Measurements from ENCODE around the gene DCUN1D3.
"Not testable (repeated sequence)": the region's sequence is repeated elsewhere in the genome, so short reads cannot be mapped to it uniquely, and the experiment has no call there.

The DCUN1D3 gene

DNA sequence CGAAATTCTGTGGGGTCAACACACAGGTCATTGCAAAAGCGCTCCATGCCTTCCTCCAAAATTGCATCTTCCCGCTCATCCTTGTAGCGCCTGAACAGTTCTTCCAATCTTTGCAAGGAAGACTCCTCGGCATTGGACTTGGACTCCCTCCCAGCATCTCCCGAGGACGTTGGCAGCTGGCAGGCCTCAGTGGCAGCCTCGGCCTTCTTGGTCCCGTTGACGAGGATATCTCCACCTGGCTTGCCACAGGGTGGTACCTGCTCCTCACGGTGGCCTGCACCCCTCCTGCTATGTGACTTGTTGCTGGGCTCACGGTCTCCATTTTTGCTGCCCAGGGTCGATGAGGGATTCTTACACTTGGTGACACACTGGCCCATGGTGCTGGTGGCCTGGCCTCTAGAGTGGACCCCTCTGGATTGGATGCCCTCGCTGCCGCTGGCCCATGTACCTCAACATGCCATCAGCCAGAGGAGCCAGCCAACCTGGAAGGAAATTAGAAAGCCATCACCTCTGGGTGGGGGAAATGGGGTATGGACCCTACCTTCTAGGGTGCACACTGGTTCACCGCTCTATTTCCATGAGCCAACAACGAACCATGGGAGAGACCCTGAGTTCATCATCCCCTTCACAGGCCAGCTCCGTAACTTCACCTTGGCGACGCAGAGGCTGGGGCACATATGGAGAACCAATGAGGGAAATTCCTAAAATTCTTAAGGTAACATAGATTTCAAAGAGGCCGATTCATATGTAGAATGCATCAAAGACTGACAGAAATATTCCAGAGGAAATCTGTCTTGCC, 37.8 kb downstream of the DCUN1D3 start:
- no peak for DNase-seq (ENCODE audit: low spot score)

DNA sequence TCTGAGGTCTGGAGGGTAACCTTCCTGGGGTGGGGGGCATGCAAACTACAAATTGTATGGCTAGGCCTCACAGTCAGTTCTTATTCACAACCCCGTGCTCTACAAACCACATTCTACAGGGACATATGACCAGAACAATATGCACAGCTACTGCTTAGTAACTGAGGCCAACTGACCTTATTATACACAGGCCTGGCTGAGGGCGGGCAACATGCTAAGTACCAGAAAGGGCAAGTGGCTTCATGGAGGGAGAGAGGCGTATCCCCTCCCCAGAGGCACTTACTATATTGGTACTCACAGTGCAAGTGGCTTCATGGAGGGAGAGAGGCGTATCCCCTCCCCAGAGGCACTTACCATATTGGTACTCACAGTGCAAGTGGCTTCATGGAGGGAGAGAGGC, 39.2 kb downstream of the DCUN1D3 start:
- not testable (repeated sequence) for DNase-seq (ENCODE audit: low spot score)

DNA sequence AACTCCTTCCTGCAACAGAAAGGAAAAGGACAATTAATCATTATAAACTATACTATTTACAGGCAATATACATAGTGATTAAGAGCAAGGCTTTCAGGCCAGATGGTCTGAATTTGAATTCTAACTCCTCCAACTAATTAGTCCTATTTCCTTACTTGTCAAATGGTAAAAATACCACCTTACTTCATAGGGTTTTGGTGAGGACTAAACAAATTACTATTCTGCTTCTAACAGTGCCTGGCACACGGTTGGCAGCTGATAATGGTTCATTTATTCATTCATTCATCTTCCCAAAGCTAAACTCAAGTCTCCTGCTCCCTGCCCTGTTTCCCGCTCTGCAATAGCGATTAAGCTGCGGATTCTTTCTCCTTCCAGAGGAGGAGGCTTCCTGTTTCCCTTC, 39.8 kb downstream of the DCUN1D3 start:
- no peak for DNase-seq (ENCODE audit: low spot score)

DNA sequence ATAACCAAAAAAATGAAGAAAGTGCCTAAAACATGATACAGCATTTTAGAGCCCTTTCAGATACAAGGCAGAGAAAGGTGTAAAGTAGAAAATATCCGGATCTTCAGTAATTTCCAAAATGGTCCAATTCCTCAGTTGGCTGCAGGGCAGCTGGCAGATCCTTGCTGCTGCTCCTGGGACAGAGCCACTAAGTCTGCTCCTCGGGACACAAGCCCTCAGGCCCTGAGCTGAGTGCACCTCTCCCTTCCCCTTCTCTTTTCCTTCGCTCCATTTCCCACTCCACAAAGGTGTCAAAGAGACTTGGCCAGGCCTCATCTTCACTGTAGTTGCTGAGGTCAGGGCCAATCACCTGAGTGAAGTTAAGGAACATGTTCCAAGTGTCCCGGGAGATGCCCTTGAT, 40.5 kb downstream of the DCUN1D3 start:
- DNase-seq (ENCODE audit: low spot score): no peak

DNA sequence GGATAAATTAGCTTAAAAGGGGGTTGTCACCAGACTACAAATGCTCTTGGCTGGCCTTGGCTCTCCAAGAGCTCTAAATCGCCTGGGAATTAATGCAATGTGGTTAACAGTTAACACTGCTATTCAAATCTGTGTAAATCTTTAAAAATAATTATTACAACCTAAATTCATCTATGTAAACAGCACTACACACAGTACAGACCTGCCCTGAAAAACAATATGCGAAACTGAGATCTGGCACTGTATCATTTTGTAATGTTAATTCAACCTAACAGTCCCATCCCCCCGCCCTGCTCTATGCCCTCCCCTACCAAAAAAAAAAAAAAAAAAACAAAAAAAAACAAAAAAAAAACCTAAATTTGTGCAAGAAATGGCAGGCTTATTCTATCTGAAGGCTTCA, 40.9 kb downstream of the DCUN1D3 start:
- no peak for DNase-seq (ENCODE audit: low spot score)

DNA sequence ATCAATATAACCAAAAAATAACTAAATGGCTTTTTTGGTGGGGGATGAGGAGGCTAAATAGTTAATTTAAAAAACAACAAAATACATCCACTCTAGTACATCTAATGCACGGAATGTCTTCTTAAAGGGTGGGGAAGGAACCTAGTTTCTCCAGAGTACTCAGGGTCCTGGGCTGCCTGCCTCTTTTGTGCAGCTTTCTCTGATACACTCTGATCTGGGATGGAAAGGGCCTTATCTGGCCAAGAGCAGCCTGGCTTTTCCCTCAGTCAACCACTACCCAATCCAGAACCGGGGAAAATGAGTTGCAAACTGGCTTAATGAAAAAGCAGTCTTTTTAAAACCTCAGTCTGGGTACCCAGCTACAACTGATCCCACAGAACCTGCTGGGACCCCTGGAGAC, 42.9 kb downstream of the DCUN1D3 start:
- no peak for DNase-seq (ENCODE audit: low spot score)

DNA sequence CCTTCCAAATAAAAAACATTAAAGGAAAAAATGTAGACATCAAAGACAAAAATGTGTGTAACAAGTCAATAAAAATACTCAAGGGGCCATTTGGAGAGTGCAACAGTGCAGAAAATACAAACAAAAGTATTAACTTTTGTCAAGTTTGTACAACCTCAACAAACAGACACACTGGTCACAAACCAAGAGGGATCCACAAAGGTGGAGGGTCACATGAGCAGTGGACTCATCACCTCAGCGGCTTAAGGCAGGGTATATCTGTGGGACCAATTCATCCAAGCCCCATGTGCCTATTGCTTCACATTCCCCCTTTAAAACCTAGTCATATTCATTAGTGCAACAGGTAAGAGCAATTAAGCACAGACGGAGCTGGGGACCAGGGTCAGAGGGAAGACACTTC, 45.2 kb downstream of the DCUN1D3 start:
- DNase-seq (ENCODE audit: low spot score): no peak

DNA sequence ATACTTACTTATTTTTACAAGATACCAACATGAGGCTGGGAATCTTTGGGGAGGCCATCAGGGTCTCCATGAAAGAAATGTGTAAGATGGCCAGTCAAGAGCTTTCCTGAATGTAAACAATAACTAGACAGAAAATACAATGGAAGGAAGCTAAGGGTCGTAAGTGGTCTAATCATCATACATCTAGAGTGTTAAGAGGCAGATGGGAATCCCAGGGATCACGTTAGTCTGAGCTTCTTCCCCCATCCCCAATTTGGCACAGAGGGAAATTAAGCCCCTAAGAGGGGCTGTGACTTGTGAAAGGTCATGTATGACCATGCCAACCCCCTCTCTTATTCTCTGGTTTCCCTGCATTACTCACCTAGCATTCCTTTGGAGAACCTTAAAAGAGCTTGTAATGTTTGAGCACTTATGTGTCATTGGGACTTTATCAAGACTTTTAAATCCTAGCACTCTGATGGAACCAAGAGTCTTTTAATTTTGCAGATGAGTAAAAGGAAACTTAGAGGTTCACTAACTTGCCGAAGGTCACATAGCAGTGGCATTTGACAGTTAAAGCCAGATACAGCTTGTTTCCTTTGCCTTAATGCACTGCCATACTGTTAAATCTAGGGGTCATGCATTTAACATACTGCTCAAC, 46.1 kb downstream of the DCUN1D3 start:
- no peak for DNase-seq (ENCODE audit: low spot score)

DNA sequence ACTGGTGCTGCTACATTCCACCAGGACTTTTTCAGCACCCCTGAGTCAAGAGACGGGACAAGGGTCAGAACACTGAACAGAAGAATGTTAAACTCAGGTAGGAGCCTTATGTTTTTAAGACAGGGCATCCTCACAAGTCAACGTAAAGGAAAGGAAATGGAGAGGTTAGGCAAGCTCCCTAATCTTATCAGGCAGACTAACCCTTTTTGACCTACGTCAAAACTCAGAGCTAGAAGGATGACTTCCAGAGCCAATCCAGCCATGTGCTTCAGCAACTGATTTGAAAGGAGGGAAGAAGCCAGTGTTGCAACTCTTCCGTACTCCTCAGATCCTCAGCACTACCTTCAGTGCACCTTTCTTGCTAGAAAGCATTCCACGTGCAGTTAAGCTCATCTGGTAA, 47.0 kb downstream of the DCUN1D3 start:
- no peak for DNase-seq (ENCODE audit: low spot score)

DNA sequence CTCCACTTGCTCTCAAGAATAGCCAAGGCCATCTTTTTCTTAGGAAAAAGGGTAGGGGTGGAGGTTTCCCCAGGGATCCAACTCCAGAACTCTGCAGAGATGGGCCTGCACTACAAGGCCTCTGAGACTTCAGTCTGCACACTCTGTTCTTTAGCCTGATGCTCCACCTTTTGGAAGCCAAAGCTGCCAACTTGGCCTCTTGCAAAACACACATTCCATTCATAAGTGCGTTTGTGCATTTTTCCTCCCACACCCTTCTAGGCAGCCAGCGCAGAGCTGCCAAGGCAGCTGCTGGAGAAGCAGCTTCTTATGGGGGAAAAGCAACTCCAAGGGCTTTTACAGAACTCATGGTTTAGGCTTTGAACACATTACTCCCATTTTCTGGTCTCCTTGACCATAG, 48.6 kb downstream of the DCUN1D3 start:
- peak; percentile 89 for DNase-seq (ENCODE audit: low spot score)

DNA sequence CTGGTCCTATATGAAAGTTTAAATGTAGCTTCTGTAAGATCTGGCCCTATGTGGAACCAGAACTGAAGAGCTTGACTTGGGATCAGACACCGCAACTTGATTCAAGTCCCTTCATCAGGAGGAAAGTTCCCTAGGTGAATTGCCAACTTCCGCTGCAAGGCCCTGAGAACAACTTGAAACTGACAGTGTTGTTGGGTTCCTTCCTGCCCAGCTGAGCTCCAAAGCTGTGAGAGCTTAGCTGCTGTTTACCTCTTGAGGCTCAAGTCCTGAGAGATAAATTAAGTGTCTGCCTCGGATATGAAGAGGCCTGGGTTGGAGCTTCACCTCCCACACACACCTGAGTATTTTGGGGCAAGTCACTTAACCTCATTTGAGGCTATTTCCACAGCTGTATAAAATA, 49.2 kb downstream of the DCUN1D3 start:
- DNase-seq (ENCODE audit: low spot score): no peak

DNA sequence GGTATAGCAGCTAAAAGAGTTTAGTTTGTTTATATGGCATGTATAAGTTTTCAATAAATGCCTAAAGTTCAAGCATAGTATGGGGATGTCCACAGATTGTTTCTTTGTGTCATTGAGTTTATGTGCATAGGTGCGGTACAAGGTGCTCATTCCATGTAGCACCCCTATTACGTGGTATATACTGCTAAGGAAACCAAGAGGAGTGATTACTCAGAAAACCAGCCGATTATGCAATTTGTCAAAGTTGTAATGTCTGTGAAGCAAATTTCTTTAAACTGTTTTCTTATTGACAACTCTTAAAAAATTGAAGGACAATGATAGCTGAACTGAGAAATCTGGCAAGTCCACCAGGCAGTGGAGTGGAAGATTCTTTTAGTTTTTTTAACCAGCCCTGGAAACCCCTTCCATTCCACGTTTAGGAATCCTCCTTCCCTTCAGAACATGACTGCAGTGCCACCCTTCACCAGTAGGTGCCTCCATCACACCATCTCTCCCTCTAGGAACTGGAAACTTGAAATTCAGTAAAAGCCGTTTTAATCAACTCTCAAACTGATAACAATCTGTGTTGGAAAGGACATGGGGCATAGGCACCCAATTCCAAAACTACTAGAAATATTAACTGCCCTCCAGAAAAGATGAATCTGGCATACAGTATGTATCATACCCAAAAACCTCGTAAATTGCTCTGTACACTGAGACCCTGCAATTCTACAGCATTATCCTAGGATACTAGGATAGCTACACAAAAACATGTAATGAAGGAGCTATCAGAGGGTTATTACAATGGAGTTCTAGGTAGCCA, 50.4 kb downstream of the DCUN1D3 start:
- DNase-seq (ENCODE audit: low spot score): peak; percentile 58

DNA sequence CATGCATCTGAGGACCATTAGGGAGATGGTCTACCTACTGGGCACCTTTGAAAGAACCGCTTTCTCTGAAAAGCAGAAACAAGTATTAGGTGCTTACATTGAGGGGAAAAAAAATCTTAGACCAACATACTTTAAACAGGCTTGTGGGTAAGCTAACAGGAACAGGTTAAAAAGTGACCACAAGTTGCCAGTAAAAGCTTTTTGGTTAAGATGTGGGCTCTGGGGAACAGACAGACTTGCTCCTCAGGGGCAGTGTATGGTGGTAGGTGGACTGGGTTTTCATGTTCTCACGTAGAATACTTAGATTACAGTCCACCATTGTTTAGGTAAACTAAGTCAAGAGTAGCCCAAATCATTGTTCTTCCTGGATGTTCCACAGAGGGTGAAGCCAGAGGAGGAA, 52.6 kb downstream of the DCUN1D3 start:
- DNase-seq (ENCODE audit: low spot score): no peak

DNA sequence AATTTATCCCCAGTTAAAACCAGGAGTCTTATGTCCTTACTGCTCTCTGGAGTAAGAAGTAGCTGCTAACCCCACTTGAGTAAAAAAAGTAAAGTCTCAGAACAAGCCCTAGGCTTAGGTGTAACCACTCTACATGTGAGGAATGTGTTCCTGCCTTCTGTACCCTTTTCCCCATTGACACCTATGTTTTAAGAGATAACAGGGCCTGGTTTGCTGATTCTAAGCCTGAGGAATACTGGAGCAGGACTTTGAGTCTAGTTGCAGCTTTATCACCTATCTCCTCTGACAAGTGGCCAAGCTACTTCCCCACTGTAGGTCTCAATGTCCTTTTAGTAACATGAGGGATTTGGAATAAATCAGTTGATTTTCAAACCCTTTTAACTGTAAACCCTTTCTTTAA, 53.6 kb downstream of the DCUN1D3 start:
- DNase-seq (ENCODE audit: low spot score): no peak

DNA sequence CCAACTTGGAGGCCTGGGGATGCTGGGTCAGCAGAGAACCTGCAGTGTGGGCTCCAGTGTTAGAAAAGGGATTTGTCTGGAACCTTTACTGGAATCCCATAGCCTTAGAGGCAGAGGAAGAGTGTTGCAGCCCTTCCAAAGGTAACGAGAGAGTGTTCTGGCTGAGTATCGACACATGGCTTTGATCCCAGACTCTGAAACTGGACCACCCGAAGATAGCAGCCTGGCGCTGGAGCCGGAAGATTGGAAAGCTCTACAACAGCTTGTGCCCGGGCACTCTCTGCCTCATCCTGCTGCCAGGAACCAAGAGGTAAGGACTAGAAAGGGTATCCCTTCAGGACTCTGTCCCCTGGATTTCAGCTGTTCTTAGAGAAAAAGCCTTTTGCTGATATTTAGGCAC, 54.1 kb downstream of the DCUN1D3 start:
- no peak for DNase-seq (ENCODE audit: low spot score)

DNA sequence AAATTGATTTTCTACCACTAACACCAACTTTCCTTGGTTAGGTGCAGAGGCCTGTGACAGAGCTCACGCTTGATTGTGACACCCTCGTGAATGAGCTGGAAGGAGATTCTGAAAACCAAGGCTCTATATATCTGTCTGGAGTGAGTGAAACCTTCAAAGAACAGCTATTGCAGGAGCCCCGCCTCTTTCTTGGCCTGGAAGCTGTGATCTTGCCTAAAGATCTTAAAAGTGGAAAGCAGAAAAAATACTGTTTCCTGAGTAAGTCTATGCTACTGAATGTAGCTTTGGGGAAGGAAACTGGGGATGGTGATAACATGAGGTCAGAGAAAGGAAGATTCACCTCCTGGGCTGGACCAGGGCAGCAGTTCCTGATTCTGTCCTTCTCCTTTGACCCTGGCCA, 55.6 kb downstream of the DCUN1D3 start:
- DNase-seq (ENCODE audit: low spot score): no peak

DNA sequence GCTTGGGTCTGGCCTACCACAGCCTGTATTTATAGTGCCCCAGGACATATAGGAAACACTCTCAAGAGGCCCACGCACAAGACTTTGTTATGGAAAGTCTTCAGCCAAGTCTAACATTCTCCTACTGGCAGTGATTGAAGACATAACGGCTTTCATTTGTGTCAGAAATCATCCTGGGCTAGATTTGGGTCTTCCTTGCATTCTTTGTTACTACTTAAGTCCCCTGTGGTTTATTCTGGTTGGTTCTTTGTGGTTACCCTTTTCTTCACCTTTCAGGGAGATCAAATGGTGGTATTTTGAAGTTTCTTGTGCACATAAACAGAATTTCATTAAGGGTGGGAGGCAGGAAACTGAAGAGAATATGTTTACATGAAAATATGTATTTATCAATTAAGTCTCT, 56.1 kb downstream of the DCUN1D3 start:
- no peak for DNase-seq (ENCODE audit: low spot score)

DNA sequence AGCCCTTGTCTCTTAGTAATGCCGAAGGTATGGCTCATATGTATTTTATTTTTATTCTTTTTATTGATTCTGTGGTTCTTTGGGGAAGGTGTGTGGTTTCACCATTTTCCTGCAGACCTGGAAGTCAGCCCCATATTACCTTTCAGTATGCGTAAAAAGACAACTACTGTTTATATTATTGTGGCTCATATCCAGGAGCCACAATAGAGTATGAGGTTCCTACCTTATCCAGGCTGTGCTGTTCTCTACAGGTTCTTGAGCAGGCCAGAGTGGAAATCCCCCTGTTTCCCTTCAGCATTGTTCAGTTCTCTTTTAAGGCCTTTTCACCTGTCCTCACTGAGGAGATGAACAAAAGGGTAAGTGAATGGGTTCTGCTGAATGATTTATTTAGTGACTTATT, 60.7 kb downstream of the DCUN1D3 start:
- no peak for DNase-seq (ENCODE audit: low spot score)

DNA sequence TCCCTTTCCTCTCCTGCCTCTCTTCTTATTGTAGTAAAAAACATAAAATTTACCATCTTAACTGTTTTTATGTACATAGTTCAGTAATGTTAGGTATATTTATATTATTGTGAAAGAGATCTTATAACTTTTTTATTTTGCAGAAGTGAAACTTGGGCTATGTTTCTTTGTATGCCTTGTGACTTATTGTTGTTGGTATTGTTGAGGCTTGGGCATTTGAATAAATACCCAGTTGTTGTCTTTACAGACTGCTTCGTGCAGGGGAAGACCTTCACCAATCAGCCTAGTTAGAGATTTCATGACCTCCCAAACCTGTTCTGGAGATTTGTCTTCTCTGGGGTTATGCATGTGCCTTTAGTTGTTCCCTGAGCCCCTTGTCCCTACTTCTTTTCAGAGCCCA, 61.9 kb downstream of the DCUN1D3 start:
- DNase-seq (ENCODE audit: low spot score): no peak

DNA sequence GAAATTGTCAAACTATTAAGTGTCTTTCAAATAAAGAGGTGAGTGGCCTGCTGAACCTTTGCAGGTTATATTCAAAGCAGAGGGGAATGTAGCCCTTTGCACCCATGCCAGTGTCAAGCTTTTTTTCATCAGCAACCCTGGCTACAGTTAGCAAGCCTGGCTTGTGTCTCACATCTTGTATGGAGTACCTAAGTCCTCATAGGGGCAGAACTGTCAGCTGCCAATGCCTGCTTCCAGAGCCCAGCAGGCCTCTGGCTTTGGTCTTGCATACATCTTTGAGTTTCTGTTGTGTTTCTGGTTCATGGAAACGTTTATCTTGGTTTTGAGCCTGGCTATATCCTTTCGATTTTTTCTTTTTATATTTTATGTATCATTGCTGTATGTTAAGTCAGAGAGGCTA, 67.1 kb downstream of the DCUN1D3 start:
- no peak for DNase-seq (ENCODE audit: low spot score)

DNA sequence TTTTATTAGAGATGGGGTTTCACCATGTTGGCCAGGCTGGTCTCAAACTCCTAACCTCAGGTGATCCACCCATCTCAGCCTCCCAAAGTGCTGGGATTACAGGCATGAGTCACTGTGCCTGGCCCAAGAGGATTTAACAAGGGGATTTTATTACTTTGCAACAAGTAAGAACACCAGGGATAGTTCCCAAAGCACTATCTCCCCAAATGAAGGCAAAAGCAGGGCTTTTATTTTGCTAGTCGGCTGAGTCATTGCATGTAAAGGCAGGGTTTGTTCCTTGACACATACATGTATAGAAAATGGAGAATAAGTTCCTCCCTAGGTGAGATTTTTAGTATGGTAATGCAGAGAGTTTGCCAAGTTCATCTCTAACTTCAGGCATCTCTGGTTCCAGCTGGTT, 69.8 kb downstream of the DCUN1D3 start:
- DNase-seq (ENCODE audit: low spot score): no peak

DNA sequence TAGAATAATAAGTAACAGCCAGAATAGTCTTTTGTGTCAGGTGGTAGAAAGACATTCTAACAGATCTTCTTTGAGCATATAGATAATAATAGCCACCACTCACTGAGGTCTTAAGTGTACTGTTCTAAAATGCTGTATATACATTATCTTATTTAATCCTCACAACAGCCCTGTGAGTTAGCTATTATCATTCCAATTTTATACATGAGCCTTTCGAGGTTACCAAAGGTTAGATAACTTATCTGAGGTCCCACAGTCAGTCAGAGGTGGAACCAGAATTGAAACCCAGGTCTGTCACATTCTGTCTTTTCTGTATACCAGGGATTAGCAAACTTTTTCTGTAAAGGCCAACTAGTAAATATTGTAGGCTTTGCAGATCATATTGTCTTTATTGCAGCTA, 70.6 kb downstream of the DCUN1D3 start:
- DNase-seq (ENCODE audit: low spot score): no peak

DNA sequence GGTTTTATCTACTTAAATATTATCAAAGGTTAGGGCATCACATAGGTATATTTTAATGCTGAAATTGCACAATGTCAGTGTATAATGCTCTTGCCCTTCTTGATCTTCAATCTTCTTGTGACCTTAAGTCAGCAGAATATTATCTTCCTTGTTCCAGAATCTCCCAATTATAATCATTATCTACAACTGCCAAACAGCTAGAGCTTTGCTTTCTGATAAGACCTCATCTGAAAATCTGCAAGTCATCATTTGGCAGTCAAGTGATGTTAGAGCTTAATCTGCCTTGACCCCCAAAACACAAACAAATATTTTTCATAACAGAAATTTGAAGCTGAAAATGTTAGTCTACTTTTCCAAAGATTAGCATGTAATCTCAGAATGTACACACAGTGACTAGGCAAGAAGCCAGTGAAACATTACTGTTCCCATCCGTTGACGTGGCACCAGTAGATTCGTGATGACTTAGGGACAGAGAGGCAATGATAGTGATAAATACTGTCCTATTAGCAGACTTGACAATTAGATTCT, 74.1 kb downstream of the DCUN1D3 start:
- no peak for DNase-seq (ENCODE audit: low spot score)

All from AG20443 (cell line).